Inflammatory macrophage treated with lipopolysaccharide for 1 hour (primary cell): ENCODE data around the gene OR7G1.

Experiments
- DNase-seq, 2 donors: peaks; one replicate each; pipeline ENCODE4 v3.0.0-alpha.2; 2020 to 2022

OR7G1 gene

GRCh38 chr19:9115307-9115813, at the start of gene OR7G1:
OR7G1 (minus strand) TSS chr19:9115763; CDS start chr19:9115763, 0 bp downstream.
- DNase-seq = no peak

GRCh38 chr19:9165261-9165660, 49.7 kb upstream of the OR7G1 start:
- DNase-seq = peak in 1 of 2 donors; percentile 3

GRCh38 chr19:9161427-9161826, 45.9 kb upstream of the OR7G1 start:
- DNase-seq = no peak

- DNase-seq = no peak
Observed at GRCh38 chr19:9159891-9160290, 44.3 kb upstream of the OR7G1 start.

- DNase-seq = no peak
Observed at GRCh38 chr19:9156304-9156703, 40.7 kb upstream of the OR7G1 start.

GRCh38 chr19:9155591-9155990, 40.0 kb upstream of the OR7G1 start:
- no peak for DNase-seq

GRCh38 chr19:9151367-9151766, 35.8 kb upstream of the OR7G1 start:
- DNase-seq = no peak

GRCh38 chr19:9150650-9151049, 35.1 kb upstream of the OR7G1 start:
- no peak for DNase-seq

- DNase-seq = no peak
Observed at GRCh38 chr19:9149997-9150396, 34.4 kb upstream of the OR7G1 start.

GRCh38 chr19:9148697-9149096, 33.1 kb upstream of the OR7G1 start:
- no peak for DNase-seq

- DNase-seq = no peak
Observed at GRCh38 chr19:9146882-9147281, 31.3 kb upstream of the OR7G1 start.

- no peak for DNase-seq
Observed at GRCh38 chr19:9144920-9145319, 29.4 kb upstream of the OR7G1 start.

GRCh38 chr19:9140159-9140874, 24.8 kb upstream of the OR7G1 start, which contains the start of gene ZNF317:
ZNF317 (plus strand) TSS chr19:9140397; CDS start chr19:9156017, 15,620 bp downstream.
- peak; percentile 90 to 98 for DNase-seq

- no peak for DNase-seq
Observed at GRCh38 chr19:9139609-9140158, 24.1 kb upstream of the OR7G1 start.

GRCh38 chr19:9132422-9132821, 16.9 kb upstream of the OR7G1 start:
- DNase-seq = no peak

GRCh38 chr19:9130965-9131364, 15.4 kb upstream of the OR7G1 start:
- peak; percentile 66 to 83 for DNase-seq

GRCh38 chr19:9128171-9128570, 12.6 kb upstream of the OR7G1 start:
- peak; percentile 73 to 89 for DNase-seq

GRCh38 chr19:9126900-9127405, 11.4 kb upstream of the OR7G1 start, which contains the start of gene OR7G3:
OR7G3 (minus strand) TSS chr19:9126950; CDS start chr19:9126950, 0 bp downstream.
- no peak for DNase-seq

- DNase-seq = no peak
Observed at GRCh38 chr19:9116547-9116946, 984 bp upstream of the OR7G1 start.

GRCh38 chr19:9109959-9110358, 5.6 kb downstream of the OR7G1 start:
- DNase-seq = no peak

- DNase-seq = no peak
Observed at GRCh38 chr19:9107375-9107774, 8.2 kb downstream of the OR7G1 start, which contains the start of gene OR7G2. OR7G2 (minus strand) TSS chr19:9107475; CDS start chr19:9103243, 4,232 bp downstream.

GRCh38 chr19:9086761-9087160, 28.8 kb downstream of the OR7G1 start, which contains the start of gene OR1M1:
OR1M1 (plus strand) TSS chr19:9087061; CDS start chr19:9093245, 6,184 bp downstream.
- DNase-seq = no peak

- no peak for DNase-seq
Observed at GRCh38 chr19:9078651-9079050, 36.9 kb downstream of the OR7G1 start.

- no peak for DNase-seq
Observed at GRCh38 chr19:9076901-9077300, 38.7 kb downstream of the OR7G1 start.
